GM13977 (cell line): ENCODE data around the gene LDLRAD3.

ENCODE experiments used
- DNase-seq: peaks from one replicate; pipeline ENCODE4 v3.0.0; 2012; ENCODE audit warnings: low spot score
- in situ Hi-C: fragments of 300-500 bp; cut with MboI; formaldehyde crosslinking; loops from one replicate; pipeline ENCODE4 v1.12.0; 2022; ENCODE audit warnings: low sequenced_read_pairs, low pct_unique_long_range_greater_than_20kb, mixed read lengths, inconsistent platforms; ENCODE audit not compliant: unreplicated experiment
- TF ChIP-seq, protein P1 (sequence below): IDR thresholded peaks from 2 replicates; pipeline ENCODE4 v1.5.1; 2012; ENCODE audit warnings: mild to moderate bottlenecking, control low read depth; ENCODE audit not compliant: insufficient read depth; ENCODE audit errors: extremely low read depth, missing control alignments

The LDLRAD3 gene

DNA sequence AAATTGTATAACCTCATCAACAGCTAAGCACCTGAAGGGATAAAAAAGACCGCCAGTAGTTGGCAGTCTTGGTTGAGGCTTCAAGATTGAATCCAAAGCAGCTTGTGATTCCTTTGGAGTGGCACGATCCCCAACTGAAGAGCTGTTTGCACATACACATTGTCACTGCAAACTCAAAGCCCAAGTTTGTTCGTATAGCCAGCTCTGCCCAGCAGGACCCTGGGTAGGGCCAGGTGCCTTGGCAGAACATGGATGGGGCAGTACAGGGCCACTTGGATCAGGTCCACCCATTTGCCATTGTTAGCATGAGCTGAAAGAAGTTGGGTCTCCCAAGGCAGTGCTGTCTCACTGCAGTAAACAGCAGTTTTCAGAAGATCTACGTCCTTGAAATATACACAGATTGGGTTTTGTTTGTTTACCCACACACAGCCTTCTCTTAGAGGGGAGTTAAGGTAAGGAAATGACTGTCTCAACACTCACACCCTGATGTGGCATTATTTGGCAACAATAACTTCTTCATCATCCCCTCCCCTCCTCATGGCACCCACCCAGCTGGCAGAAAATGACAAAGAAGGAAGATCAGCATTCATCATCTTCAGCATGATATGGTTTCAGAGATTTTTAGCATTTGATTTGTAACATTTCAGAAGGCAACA lies 212.4 kb downstream of the LDLRAD3 start:
- in situ Hi-C loops, result no loop called here
- TF ChIP-seq, protein P1, sequence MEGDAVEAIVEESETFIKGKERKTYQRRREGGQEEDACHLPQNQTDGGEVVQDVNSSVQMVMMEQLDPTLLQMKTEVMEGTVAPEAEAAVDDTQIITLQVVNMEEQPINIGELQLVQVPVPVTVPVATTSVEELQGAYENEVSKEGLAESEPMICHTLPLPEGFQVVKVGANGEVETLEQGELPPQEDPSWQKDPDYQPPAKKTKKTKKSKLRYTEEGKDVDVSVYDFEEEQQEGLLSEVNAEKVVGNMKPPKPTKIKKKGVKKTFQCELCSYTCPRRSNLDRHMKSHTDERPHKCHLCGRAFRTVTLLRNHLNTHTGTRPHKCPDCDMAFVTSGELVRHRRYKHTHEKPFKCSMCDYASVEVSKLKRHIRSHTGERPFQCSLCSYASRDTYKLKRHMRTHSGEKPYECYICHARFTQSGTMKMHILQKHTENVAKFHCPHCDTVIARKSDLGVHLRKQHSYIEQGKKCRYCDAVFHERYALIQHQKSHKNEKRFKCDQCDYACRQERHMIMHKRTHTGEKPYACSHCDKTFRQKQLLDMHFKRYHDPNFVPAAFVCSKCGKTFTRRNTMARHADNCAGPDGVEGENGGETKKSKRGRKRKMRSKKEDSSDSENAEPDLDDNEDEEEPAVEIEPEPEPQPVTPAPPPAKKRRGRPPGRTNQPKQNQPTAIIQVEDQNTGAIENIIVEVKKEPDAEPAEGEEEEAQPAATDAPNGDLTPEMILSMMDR, result no peak
- DNase-seq, result no peak

DNA sequence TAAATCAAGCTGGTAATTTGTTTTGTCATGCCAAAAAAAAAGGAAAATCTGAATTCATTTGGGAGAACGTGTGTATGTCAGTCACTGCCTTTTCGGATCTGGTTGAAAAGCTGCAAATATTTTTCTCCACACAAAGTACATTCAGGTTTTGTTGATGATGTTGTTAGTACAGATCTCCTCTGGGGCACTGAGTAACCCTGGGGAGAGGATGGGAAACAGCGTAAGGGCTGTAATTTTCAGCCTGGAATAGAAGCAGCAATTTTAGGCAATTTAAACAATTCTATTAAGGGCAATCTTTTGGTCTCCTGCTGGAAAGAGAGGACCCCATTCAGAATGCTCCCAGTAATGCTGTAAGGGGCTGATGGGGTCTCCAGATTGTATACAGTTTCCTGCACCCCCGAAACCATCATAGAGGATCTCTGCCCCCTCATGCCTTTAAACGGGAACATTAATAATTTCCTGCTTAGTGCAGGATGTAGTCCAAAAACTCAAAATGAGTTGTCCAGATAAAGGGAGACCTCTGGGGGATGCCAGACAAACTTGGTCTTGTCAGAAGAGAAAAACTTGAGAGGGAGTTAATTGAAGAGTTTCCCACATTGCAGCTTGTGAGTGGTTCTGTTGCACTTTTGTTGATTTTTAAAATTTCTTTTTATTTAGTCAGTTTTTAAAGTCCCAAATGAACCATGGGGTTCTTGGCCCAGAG lies 213.1 kb downstream of the LDLRAD3 start:
- DNase-seq, result no peak
- in situ Hi-C loops, result no loop called here
- TF ChIP-seq, protein P1, result no peak

DNA sequence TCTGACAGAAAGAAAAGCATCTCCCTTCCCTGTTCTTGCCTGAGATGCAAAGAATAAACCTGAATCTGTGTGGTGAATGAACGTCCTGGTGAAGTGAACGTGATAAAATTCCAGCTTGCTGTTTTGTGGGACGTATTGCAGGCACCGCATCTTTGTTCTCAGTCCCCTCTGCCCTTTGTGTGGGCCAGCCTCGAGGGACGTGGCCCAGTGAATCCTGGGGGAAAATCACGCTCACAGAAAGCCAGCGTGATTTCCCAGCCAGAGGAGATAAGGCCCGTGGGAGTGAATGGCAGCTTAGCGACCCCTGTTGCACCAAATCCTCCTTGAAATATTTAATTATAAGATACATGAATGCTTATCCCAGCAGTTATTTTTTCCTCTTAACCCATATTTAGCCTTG lies 216.2 kb downstream of the LDLRAD3 start:
- no peak for DNase-seq
- TF ChIP-seq, protein P1, result no peak
- in situ Hi-C loops, result no loop called here

- TF ChIP-seq, protein P1, result no peak
- no peak for DNase-seq
- in situ Hi-C loops, result no loop called here
These were observed 217.7 kb downstream of the LDLRAD3 start for GRCh38 chr11:36161572-36161971.

DNA sequence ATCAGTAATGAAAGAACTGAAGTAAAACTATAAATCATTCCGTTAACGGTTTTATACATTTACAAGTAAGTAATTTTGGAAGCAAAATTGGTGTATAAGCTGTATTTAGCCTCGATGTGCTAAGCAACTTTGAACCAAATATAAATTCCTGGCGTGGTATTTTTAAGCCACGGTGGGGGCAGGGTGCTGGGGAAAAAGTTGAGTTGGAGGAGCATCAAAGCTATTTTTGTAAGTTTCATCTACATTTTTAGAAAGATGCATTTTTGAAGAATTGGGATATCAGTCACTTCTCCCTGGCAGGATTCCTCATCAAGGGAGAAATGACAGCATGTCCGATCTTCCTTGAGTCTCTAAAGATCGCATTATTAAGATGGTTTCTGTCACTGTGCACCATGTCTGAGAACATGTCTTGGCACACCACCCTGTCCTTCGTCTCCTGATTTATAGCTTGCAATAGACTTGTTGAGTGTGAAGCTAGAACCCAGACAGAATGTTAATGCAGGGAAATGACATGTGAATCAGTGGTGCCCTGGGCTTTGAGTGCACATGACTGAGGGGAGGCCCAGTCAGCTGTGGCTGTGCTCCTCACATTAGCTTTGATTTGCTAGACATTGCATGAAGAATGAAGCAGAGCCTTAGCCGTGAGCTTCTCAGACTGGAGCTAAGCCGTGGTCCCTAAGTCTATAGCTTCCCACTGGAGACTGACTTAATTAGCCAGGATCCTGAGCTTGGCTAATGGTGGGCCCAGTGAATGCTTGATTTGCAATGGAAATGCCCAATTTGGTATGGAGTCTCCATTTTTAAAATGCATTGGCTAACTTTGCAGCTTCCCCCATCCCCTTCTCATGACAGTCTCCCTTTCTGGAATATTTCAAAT lies 218.4 kb downstream of the LDLRAD3 start:
- TF ChIP-seq, protein P1, result no peak
- no peak for DNase-seq
- in situ Hi-C loops, result no loop called here

- in situ Hi-C loops, result no loop called here
- TF ChIP-seq, protein P1, result no peak
- DNase-seq, result no peak
These were observed 219.1 kb downstream of the LDLRAD3 start for GRCh38 chr11:36162883-36163434.
